DMS153 treated with DMSO at 0.1 percent for 48 hours (cell line): ENCODE results near the gene NFATC3.
"Not testable (repeated sequence)": the region's sequence is repeated elsewhere in the genome, so short reads cannot be mapped to it uniquely, and the experiment has no call there.

ENCODE experiments used
- DNase-seq: peaks from one replicate; lab custom pipeline; 2025; ENCODE audit not compliant: unreplicated experiment; lab: John Stamatoyannopoulos, UW

Gene NFATC3

DNA sequence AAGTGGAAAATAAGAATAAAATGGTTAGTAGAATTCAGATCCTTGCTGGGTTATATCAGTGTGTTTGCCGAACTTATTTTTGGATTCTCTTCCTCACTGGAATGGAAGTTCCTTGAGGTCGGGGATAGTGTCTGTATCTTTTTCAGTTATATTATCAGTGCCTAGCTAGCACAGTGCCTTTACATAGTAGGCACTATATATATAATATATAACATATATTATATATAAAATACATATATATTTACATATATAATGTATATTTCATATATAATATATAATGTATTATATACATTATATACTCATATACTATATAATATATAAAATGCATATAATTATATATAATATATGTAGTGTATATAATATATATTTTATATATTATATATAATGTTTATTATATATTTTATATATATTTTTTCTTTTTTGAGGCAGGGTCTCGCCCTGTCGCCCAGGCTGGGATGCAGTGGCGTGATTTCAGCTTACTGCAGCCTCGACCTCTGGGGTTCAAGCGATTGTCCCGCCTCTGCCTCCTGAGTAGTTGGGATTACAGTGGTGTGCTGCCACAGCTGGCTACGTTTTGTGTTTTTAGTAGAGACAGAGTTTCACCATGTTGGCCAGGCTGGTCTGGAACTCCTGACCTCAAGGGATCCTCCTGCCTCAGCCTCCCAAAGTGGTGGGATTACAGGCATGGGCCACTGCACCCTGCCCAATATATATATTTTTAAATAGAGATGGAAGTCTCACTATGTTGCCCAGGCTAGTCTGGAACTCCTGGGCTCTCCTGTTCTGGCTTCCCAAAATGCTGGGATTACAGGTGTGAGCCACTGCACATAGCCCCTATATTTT is 3.2 kb downstream of the NFATC3 start:
- DNase-seq = no peak

DNA sequence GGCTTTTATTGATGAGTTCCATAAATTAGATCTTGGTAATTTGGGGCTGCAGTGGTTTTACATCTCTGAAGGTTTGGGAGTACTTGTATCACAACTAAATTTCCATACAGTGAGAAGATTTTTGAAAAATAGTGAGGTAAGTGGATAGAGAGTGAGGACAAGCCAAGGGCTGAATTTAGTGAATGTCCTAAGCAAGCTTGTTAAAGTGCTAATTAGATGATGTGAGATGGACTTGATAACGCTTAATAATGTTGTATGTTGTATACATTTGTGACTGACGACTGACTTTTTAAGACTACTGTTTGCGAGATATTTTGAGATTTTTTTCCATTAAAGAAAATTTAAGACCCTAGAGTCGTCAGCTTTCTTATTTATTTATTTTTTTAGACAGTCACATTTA is 3.9 kb downstream of the NFATC3 start:
- no peak for DNase-seq

DNA sequence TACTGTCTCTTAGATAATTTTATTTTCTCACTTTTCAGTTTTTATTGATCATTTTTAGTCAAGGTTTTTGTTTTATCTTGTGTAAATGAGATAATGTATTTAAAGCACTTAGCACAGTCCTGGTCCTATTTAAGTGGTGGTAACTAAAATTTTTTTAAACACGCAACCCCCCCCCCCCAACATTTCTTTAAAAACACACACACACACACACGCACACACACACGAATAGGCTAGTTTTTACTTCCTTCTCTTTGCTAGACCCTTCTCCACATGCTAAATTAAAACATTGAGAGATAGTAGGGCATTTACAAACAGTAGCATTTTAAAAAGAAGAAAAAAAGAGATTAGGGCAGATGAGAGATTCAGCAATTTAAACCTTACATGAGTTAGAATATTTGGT is 5.0 kb downstream of the NFATC3 start:
- no peak for DNase-seq

DNA sequence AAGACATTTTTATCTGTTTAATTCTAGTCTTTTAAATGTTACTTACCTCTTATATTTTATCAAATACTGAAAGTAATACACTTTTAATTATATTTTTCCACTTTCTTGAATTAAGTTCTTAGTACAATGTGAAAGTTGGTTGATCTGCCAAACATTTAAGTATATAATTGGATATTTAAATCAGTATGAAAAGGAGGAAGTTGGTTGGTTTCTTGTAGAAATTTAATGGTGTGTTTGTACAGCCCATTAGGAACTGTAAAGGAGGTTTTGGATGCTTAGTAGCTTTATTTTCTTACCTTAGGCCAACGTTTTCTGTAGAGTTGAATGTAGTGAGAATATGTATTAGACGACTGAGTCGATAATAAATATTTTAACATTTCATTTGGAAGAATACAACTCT is 5.4 kb downstream of the NFATC3 start:
- no peak for DNase-seq

DNA sequence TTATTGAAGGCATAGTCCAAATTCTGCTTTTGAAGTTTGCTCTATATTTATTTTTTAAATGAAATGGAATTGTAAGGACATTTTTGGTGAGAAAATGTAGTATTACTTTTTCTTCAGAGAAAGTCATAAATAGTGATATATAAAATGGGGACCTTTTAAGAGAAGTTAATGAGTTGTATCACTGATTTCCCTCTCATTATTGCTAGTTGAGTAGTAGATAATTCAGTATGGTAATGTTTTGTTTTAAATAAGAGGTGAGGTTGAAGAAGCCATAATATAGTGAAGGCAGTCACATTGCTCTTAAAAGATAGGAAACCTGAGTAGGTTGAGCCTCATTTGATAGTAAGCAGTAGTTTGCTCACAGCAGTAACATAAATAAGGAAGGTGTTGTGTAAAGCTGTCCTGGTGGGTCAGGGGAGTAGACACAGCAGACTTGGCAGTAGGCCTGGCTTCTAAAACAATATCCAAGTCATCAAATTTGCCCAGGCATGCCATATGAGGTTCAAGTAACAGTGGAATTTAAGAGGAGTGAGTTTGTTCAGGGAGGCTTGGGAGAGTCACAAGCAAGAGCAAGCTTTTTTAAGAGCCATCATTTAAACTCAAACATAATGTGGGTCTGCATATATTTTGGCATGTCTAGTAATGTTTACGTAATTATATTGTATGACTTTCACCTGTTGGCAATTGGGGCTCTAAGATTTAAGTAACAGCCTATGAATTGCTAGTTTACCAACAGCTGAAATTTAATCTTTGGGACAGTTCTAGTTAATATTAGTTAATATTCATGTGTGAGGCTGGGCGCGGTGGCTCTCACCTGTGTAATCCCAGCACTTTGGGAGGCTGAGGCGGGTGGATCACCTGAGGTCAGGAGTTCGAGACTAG is 6.5 kb downstream of the NFATC3 start:
- peak; percentile 90 for DNase-seq

DNA sequence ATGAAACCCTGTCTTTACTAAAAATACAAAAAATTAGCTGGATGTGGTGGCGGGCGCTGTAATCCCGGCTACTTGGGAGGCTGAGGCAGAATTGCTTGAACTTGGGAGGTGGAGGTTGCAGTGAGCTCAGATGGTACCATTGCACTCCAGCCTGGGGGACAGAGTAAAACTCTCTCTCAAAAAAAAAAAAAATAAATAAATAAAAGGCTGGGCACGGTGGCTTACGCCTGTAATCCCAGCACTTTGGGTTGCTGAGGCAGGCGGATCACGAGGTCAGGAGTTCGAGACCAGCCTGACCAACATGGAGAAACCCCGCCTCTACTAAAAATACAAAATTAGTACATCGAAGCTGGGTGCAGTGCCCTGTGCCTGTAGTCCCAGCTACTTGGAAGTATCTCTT is 7.1 kb downstream of the NFATC3 start:
- not testable (repeated sequence) for DNase-seq

DNA sequence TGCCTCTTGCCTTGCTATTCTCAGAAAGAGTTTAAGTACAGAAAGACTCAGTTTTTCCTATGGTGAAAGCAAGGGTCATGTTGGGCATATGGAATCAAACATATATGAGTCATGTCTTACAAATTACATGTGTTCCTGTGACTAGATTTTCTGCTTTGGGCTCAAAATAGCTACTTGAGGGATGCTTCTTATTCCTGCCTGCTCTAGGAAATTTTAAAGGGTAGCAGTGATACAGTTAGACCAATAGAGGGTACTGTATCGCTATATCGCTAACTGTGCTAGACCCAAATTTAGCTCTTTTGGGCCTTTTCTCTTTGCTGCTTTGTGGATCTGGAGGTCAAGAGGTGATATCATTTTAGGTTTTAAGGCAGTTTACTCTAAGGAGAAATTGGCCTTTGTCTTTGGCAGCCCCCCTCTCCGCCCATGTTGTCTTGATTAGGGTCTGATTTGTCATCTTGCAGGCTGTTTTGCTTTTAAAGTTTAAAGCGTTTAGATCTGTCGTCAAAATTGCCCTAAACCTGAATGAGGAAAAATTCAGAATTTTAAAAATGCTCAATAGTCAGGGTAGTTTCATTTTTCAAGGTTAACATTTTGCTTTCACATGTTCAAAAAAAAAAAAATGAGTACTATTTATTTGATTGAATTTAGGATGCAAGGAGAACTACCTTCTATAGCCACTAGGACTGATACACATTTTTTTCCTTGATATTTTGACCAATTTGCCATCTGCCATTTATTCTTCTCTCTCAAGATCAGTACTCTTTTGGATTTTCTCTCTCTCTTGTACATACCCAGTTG is 8.8 kb downstream of the NFATC3 start:
- DNase-seq = no peak

DNA sequence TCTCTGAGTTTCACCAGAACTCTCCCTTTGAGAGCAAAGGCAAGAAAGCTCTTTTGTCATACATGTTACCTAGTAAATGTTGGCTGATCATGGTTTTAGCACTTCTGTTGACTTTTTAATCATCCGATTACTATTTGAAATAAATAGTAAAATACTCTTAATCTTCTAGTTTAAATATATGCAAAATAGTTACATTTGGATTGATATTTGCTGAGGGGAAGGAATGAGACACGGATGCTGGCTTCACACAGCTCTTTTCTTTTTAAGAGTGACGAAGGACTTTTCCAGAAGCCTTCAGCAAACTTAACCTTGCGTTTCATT is 9.4 kb downstream of the NFATC3 start:
- DNase-seq = no peak

DNA sequence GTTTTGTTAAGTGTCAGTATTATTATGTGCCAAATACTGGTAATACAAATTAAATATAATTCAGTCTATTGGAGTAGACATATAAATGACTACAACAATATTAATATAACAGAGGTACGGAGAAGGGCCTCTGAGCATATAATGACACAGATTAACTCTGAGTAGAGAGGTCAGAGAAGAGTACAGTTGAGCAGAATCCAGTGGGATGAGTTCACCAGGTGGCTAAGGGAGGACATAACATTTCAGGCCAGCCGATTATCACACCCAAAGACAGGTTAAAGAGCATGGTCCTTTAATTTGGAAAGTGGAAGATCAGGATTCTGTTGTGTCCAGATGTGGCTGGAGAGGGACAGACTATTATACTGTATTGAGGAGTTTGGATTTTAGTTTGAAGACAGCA is 11.3 kb downstream of the NFATC3 start:
- DNase-seq = no peak

DNA sequence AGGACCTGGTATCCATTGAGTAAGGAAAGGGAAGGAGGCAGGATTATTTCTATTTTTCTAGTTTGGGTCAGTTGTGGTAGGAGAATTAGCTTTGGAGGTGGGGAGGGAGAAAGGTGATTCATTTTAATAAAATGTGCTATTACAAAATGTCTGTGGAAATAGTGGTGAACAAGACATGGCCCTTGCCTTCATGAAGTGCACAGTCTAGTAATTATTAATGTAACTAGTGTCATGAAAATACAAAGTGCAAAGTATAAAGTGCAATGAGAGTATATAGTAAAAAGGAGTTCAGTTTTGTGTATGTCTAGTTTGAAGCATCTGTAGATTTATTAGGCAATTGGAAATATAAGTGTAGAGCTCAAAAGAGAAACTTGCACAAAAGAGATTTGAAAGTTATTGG is 11.9 kb downstream of the NFATC3 start:
- DNase-seq = no peak

DNA sequence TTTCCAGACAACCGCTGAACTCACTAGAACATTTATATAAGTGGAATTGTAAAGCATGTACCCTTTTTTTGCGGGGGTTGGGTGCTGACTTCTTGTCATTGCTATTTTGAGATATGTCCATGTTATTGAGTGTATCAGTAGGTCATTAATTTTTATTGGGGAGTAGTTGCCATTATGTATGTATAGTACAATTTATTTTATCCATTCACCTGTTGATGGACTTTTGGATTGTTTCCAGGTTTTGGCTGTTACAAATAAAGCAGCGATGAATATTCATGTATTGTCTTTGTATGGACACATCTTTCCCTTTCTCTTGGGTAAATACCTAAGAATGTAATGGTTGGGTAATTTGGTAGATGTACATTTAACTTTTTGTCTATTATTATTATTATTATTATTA is 12.7 kb downstream of the NFATC3 start:
- no peak for DNase-seq

DNA sequence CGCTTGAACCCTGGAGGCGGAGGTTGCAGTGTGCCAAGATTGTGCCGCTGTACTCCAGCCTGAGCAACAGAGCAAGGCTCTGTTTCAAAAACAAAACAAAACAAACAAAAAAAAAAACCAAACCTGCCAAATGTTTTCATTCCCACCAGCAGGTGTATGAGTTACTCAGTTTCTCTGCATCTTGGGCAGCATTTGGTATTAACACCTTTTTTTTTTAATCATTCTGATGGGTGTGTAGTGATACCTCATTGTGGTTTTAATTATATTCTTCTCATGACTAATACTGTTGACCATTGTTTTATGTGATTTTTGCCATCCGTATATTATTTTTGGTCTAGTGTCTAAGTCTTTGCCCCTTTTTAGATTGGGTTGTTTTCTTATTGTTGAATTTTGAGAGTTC is 15.3 kb downstream of the NFATC3 start:
- DNase-seq = no peak

DNA sequence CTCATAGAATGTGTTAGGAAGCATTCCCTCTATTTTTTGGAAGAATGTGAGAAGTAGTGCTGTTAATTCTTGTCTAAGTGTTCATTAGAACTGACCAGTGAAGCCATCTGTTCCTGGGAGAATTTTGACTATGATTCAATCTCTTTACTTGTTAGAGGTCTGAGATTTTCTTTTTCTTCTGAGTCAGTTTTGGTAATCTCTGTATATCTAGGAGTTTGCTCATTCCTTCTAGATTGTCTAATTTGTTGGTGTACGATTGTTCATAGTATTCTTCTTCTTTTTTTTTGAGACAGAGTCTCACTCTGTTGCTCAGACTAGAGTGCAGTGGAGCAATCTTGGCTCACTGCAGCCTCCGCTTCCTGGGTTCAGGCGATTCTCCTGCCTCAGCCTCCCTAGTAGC is 20.4 kb downstream of the NFATC3 start:
- DNase-seq = no peak

DNA sequence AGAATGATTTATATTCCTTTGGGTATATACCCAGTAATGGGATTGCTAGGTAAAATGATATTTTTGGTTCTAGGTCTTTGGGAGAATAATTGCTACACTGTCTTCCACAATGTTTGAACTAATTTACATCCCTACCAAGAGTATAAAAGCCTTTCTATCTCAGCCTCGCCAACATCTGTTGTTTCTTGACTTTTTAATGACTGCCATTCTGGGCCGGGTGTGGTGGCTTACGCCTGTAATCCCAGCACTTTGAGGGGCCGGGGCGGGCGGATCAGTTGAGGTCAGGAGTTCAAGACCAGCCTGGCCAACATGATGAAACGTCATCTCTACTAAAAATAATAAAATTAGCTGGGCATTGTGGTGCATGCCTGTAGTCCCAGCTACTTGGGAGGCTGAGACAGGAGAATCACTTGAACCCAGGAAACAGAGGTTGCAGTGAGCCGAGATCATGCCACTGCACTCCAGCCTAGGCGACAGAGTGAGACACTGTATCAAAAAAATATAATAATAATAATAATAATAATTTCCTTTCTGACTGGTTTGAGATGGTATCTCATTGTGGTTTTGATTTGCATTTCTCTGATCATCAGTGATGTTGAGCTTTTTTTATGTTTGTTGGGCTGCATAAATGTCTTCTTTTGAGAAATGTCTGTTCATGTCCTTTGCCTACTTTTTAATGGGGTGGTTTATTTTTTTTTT is 22.2 kb downstream of the NFATC3 start:
- not testable (repeated sequence) for DNase-seq

DNA sequence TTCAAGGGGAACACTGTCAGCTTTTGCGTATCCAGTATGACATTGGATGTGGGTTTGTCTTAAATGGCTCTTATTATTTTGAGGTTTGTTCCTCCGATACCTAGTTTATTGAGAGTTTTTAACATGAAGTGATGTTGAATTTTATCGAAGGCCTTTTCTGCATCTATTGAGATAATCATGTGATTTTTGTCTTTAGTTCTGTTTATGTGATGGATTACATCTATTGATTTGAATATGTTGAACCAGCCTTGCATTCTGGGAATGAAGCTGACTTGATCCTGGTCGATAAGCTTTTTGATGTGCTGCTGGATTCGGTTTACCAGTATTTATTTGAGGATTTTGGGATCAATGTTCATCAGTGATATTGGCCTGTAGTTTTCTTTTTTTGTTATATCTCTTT is 24.0 kb downstream of the NFATC3 start:
- not testable (repeated sequence) for DNase-seq

DNA sequence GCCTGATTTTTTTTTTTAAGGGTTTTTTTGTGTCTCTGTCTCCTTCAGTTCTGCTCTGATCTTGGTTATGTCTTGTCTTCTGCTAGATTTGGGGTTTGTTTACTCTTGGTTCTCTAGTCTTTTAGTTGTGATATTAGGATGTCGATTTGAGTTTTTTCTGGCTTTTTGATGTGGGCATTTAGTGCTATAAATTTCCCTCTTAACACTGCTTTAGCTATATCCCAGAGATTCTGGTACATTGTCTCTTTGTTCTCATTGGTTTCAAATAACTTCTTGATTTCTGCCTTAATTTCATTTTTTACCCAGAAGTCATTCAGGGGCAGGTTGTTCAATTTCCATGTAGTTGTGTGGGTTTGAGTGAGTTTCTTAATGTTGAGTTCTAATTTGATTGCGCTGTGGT is 25.4 kb downstream of the NFATC3 start:
- not testable (repeated sequence) for DNase-seq

DNA sequence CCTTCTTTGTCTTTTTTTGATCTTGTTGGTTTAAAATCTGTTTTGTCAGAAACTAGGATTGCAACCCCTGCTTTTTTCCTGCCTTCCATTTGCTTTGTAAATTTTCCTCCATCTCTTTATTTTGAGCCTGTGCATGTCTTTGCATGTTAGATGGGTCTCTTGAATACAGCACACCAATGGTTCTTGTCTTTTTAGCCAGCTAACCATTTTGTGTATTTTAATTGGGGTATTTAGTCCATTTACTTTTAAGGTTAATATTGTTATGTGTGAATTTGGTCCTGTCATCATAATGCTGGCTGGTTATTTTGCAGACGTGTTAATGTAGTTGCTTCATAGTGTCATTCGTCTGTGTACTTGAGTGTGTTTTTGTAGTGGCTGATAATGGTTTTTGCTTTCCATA is 26.2 kb downstream of the NFATC3 start:
- DNase-seq = no peak

DNA sequence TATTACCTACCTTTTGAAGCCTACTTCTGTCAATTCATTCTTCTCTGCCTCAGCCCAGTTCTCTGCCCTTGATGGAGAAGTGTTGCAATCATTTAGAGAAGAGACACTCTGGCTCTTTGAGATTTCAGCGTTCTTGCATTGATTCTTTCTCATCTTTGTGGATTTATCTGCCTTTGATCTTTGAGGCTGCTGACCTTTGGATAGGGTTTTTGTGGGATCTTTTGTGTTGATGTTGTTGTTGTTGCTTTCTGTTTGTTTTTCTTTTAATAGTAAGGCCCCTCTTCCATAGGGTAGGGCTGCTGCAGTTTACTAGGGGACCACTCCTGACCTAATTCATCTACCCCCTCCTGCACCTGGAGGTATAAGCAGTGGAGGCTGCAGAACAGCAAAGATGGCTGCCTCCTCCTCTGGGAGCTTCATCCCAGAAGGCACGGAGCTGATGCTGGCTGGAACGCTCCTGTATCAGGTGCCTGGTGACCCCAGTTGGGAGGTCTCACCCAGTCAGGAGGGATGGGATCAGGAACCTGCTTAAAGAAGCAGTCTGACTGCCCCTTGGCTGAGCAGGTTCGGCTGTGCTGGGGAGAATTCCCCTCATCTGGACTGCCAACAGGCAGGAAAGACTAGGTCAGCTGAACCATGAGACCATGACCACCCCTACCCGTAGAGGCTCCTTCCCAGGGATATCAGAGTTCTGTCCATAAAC is 28.0 kb downstream of the NFATC3 start:
- no peak for DNase-seq

DNA sequence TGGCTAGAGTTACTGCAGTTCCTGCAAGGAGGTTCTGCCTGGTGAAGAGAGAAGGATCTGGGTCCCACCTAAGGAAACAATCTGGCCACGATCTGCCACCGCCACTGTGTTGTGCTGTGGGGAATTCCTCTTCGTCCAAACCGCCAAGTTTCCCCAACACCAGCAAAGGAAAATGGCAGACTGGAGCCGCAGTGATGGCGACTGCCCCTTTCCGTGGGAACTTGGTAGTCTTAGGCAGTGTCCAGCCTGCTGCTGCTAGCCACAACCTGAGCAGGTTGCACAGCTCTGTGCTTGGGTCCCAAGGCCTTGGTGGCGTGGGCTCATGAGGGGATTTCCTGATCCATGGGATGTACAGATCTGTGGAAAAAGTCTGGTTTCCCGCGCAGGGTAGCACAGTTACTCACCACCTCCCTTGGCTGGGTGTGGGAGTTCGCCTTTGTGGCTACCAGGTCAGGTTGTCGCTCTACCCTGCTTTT is 28.6 kb downstream of the NFATC3 start:
- no peak for DNase-seq

DNA sequence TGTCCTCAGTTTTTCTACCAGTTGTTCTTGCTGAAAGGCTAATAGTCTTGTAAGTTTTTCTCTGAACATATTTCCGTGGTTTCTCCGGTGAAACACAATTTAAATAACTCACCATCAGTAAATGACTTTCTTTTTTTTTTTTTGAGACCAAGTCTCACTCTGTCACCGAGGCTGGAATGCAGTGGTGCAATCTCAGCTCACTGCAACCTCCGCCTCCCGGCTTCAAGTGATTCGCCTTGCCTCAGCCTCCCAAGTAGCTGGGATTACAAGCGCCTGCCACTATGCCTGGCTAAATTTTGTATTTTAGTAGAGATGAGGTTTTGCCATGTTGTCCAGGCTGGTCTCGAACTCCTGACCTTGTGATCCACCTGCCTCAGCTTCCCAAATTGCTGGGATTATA is 29.8 kb downstream of the NFATC3 start:
- DNase-seq = not testable (repeated sequence)
